Measurements from ENCODE around the gene FBXO31.
A peak's percentile ranks its signal among the peaks of the same experiment; 100 is the strongest.

FBXO31 gene

GRCh38 chr16:87409781-87410180 is 26.2 kb upstream of the FBXO31 start:
- Histone ChIP-seq H3K4me1 (no peaks in the 10 kb centered on the region), H3K36me3 (ENCODE audit: control insufficient read depth, insufficient read depth, low read length) (no peaks in the 10 kb centered on the region), H3K4me2 (ENCODE audit: low read length) (no peak overlapping the region), H3K4me3 (ENCODE audit: low read depth, low read length) (no peak overlapping the region), H3K79me2 (no peaks in the 10 kb centered on the region), H3K9me3 (ENCODE audit: control insufficient read depth, low read length) (no peaks in the 10 kb centered on the region), H3K9ac (no peak overlapping the region), H3K27ac (no peak overlapping the region), H2AFZ (no peak overlapping the region), H3K27me3 (ENCODE audit: control insufficient read depth, insufficient read depth, low read length) (no peaks in the 10 kb centered on the region)
- TF ChIP-seq CTCF (IDR thresholded peaks at IDR 0.05) = no peak

GRCh38 chr16:87409153-87409552 is 25.6 kb upstream of the FBXO31 start:
- TF ChIP-seq CTCF (IDR thresholded peaks at IDR 0.05) = no peak

GRCh38 chr16:87407511-87408112 is 24.0 kb upstream of the FBXO31 start:
- TF ChIP-seq CTCF (IDR thresholded peaks at IDR 0.05) = no peak
- no peaks in the 10 kb centered on the region for H3K36me3 ChIP-seq (ENCODE audit: control insufficient read depth, insufficient read depth, low read length)
- no peak overlapping the region for H3K4me3 ChIP-seq (ENCODE audit: low read depth, low read length)
- no peak overlapping the region for H3K4me2 ChIP-seq (ENCODE audit: low read length)
- no peaks in the 10 kb centered on the region for H3K9me3 ChIP-seq (ENCODE audit: control insufficient read depth, low read length)
- no peak overlapping the region for H3K9ac ChIP-seq
- no peak overlapping the region for H2AFZ ChIP-seq
- no peaks in the 10 kb centered on the region for H3K4me1 ChIP-seq
- no peaks in the 10 kb centered on the region for H3K27me3 ChIP-seq (ENCODE audit: control insufficient read depth, insufficient read depth, low read length)
- H3K27ac ChIP-seq = peak overlapping the region; percentile 59
- H3K79me2 ChIP-seq = no peaks in the 10 kb centered on the region

More at GRCh38 chr16:87409153-87409552, 25.6 kb upstream of the FBXO31 start:
- Histone ChIP-seq H3K27ac (no peak overlapping the region), H3K27me3 (ENCODE audit: control insufficient read depth, insufficient read depth, low read length) (no peaks in the 10 kb centered on the region), H2AFZ (no peak overlapping the region), H3K36me3 (ENCODE audit: control insufficient read depth, insufficient read depth, low read length) (no peaks in the 10 kb centered on the region), H3K79me2 (no peaks in the 10 kb centered on the region), H3K9me3 (ENCODE audit: control insufficient read depth, low read length) (no peaks in the 10 kb centered on the region), H3K4me3 (ENCODE audit: low read depth, low read length) (no peak overlapping the region), H3K4me1 (no peaks in the 10 kb centered on the region), H3K9ac (no peak overlapping the region), H3K4me2 (ENCODE audit: low read length) (no peak overlapping the region)

GRCh38 chr16:87406495-87407088 is 23.0 kb upstream of the FBXO31 start:
- Histone ChIP-seq H2AFZ (no peak overlapping the region), H3K27ac (peak overlapping the region; percentile 42), H3K4me2 (ENCODE audit: low read length) (no peak overlapping the region), H3K4me3 (ENCODE audit: low read depth, low read length) (no peak overlapping the region), H3K9me3 (ENCODE audit: control insufficient read depth, low read length) (no peaks in the 10 kb centered on the region), H3K36me3 (ENCODE audit: control insufficient read depth, insufficient read depth, low read length) (no peaks in the 10 kb centered on the region), H3K4me1 (no peaks in the 10 kb centered on the region), H3K9ac (no peak overlapping the region), H3K79me2 (no peaks in the 10 kb centered on the region), H3K27me3 (ENCODE audit: control insufficient read depth, insufficient read depth, low read length) (no peaks in the 10 kb centered on the region)
- no peak for TF ChIP-seq CTCF (IDR thresholded peaks at IDR 0.05)
